HTERT RPE-1 (cell line): ENCODE data around the gene MAFG.

Experiments
- in situ Hi-C: fragments of 300-500 bp; cut with MboI; formaldehyde crosslinking; loops from 4 replicates; pipeline ENCODE4 v1.14.3; 2020; ENCODE audit warnings: low sequenced_read_pairs

MAFG gene

DNA sequence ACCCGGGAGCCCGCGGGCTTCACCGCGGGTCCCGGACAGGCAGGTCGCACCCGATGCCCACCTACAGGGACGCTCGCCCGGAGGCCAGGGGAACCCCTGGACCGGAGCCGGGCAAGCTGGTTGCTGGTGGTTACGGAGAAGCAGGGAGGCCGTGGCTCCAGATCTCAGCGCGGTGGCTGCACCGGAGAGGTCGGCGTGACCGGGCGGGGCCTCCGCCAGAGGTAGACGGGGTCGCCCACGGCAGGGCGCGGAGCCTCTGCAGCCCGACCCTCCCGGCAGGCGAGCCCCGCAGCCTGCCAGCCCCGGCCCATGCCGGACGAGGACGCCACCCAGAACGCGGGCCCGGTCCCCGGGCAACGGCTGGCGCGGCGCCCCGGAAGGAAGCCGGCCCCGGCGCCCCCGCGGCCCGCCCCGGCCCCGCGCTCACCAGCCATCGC, 16.7 kb downstream of the MAFG start:
- in situ Hi-C loops = no loop called here

DNA sequence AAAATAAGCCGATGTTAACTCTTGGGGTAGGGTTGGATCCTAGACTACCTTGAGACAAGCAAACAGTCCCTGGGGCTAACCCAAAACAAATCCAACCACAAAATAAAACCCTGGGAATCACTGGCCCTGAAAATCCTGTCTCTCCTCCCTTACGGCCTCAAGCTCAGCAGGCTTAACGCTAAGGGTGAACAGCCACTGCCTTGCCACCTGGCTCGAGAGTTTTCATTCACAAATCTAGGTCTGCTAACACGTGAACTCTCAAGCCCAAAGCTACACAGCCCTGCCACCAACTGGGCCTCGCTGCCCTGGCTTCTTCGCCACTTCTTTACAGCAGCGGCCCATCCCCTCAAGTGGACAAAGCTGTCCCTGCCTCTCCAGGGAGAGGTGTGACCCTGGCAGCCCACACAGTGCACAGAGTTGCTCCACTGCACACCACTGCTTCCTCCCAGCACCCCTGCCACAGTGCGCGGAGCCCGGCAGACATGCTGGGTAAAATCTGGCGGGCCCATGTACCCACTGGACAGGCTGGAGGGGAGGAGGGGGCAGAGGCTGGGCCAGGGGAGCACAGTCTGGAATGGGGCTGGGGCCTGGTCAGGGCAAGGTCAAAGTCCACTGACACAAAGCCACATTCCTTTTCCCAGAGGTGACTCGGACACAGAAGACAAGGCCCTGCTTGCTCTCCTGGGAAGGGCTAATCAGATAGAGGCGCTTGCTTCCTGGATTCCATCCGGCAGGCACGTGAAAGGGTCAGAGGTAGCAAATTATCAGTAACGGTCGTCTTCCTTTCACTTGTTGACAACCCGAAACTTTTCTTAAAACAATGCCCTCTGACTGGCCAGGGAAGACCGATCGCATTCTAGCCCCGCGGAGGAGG, 17.3 kb downstream of the MAFG start:
- in situ Hi-C loops = no loop called here

DNA sequence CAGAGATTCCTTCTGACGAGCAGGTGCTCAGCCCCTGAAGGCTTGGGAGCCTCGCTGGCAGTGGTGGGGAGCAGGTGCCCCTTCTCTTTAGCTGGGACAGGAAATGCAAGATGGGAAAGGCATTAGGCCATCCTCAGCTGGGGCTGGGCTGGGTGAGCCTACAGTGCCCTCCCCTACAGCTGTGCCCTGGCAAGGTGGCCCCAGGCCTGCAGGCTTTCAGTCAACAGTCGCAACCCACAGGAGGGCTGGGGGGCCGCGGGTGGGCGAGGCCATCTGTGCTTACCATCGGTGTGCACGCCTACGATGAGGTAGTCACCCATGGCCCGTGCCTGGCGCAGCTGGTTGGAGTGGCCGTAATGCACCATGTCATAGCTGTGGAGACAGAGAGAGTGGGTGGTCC, 18.3 kb downstream of the MAFG start:
- in situ Hi-C loops = no loop called here

DNA sequence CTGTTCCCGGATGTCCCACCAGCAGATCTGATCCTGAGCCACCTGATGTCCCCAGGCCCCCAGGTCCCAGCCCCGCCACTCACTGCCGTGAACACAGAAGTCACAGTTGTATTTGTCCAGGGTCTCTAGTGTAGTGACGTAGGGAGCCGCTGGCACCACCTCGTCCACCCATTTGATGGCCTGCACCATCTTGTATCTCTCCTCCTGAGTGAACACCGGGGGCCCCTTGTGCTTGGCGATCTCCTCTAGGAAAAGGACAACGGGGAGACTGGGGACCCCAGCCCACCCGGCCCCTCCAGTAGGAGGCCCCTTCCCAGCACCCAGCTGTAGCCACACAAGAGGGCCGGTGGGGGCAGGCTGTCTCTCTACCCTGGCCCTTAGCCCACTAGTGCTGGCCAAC, 18.7 kb downstream of the MAFG start:
- in situ Hi-C loops = no loop called here

DNA sequence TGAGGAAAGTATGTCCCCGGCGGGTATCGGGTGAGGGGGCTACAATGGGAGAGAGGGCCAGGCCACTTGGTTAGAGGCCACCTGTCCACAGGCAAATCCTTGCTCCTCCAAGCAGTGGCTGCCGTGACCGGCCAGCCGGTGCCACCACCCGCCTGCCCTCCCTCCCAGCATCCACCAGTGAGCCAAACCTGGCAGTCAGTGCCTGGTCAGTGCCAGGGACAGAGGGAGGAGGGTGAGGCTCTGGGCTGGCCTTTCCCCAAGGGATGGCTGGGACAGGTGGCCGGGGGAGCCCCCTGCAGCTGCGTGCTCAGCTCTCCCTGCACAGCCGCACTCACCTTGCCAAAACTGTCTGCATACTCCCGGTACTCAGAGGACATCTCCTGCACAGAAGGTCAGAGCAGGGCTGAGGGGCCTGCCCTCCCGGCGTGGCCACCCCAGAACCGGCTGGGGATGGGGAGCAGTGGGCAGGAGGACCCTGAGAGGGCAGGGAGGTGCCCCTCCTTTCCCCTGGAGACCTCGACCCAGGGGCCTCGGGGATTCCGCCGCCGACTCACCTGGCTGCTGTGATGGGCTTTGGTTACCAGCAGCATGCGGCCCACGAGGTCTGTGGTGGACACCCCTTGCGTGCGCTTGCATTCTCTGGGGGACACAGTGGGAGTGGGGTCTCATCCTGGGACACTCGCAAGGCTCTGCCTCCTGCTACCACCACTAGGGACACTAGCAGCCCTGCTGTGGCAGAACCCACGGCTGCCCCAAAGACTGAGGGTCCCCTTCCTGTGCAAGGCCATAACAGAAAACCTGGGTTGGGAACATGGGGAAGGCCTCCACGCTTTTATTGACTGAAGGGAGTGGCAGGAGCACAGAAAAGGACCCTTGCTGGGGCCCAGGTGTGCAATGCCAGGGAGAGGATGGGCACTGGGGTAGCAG, 20.1 kb downstream of the MAFG start:
- in situ Hi-C loops = no loop called here

DNA sequence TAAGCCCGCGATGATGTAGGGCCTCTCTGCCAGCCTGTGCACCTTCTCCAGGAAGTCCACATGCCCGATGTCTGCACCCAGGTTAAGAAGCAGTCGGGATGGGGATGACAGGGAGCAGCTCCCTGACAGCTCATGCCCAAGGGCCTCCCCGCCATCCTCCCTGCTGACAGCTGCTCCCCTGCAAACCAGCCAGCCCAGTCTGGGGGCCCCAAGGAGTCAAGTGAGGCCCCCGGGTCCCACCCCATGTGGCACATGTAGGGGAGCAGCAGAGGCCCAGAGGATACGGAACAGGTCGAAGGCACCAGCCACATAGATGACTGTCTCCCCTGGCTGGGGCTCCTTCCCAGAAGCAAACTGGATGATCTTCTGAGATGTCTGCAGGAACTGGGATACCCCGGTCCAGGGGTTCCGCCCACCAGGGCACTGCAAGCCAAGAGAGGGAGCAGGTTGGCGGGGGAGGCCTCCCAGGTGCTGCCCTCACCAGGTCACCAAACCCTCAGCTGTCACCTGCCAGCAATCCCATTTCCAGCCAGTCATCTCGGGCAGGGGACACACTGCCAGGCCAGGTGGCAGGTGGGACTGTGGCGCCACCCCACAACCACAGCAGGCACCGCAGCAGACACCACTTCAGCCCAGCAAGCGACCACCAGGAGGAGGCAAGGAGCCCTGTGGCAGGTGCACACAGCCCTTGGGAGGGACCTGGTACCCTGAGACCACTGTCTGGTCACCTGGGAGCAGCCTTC, 20.9 kb downstream of the MAFG start:
- in situ Hi-C loops = no loop called here

DNA sequence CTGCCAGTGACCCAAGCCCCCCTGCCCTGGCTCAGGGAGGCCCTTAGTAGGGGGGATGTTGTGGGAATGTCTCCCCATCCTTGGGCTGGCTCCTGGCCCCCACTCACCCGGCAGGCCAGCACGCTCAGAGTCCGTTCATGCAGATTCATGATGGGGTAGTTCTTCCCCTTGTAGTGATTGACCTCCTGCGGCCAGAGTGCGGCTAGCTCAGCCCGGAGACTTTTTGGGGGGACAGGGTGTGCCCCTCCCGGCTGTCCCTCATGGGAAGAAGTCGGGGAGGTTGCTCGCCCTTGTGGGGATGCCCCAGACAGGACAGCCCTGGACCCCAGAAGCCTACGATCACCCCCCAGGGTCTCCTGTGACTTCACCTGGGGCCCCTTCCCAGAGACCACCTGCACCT, 21.5 kb downstream of the MAFG start:
- in situ Hi-C loops = no loop called here

DNA sequence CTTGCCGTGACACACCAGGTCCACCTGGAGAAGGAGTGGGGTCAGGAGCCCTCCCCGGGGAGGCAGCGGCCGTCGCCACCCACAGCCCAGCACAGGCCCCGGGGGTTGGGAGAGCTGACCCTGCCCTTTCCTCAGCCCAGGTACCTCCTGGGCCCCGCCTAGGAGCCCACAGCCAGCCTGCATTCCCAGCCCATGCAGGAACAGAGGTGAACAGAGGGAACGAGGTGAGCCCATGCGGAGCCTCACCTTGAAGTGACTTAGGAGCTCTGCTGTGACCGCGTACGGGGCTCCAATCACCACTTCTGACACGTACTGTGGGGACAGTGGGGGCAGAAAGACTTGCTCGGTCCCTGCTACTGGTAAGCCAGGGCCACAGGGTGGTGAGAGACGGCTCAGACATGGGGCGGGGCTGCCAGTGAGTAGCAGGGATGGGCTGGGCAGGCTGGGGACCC, 22.1 kb downstream of the MAFG start:
- in situ Hi-C loops = no loop called here

DNA sequence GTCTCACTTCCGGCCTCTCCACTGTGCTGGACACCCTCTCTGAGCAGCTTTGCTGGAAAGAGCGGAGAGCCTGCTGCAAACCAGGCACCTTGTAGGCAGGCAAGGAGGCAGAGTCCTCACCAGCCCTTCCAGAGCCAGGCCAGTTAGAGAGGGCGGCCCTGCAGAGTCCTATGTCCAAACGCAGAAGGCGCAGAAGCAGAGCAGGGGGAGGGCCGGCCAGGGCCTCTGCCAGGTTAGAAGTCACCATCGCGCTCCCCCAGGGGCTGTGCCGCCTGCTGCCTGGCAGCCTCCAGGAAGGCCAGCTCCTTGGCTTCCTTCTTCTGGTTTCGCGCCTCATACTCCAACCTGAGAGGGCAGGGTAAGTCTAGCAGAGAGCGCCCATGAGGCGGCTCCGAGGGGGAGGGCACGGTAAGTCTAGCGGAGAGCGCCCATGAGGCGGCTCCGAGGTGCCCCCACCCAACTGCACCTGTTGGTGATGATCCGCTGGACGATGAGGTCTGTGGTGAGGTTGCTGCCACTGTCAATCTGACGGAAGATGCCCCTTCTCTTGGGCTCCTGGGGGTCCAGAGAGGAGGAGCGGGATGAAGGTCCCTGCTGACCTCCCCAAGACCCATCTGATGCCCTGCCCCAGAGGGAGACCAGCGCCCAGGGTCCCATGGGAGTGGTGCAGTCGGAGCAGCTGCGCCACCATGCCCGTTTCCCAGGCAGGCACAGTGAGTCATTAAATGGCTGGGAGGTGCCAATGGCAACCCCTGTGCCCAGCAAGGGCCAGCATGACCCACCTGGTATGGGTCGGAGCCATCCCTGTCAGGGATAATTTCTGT, 22.7 kb downstream of the MAFG start:
- in situ Hi-C loops = no loop called here

DNA sequence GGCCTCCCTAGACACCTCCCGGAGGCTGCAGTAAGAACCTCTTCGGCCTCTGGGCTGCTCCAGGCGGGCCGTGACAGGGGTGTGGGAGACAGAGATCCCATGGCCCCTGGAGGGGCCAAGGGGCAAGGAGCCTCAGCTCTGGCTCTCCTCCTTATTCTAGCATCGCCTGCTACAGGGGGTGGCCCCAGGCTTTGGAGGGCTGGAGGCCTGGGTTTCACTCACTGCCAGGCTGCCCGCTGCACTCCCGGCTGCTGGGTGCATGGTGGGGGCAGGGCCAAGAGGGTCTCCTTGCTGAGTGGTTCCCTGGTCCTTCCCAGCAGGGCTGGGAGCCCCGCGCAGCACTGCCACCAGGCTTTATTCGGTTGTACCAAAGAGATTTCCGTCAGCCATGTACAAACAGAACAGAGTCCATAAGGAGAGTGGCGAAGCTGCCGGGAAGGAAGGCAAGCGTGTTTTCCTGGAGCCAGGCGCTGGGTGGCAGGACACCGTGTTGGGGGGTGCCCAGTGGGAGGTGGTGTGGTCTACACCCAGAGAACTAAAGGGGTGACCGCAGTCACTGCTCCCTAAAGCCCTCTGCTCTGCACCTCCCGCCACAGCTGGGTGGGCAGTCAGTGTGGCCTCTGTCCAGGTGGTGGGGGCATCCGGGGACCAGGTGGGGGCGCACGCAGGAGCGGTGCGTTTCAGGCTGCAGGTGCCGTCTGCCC, 23.5 kb downstream of the MAFG start:
- in situ Hi-C loops = no loop called here

DNA sequence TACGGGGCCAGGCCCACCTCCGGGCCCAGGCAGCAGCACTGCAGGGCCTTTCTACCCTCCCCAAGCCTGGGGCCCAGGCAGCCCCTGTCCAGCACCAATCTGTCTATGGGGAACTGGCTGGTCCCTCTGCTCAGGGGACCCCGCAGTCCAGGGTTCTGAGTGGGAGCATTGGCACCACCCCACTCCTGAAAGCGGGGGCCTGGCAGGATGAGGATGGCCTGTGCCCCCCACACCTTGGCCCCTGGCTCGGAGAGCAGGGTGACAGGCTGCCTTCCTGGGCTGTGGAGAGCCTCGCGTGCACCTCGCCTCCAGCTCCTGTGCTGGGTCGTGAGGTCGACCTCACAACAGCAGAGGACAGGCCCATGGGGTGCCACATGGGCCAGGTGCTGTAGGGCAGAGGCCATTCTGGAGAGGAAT, 24.1 kb downstream of the MAFG start:
- in situ Hi-C loops = no loop called here

DNA sequence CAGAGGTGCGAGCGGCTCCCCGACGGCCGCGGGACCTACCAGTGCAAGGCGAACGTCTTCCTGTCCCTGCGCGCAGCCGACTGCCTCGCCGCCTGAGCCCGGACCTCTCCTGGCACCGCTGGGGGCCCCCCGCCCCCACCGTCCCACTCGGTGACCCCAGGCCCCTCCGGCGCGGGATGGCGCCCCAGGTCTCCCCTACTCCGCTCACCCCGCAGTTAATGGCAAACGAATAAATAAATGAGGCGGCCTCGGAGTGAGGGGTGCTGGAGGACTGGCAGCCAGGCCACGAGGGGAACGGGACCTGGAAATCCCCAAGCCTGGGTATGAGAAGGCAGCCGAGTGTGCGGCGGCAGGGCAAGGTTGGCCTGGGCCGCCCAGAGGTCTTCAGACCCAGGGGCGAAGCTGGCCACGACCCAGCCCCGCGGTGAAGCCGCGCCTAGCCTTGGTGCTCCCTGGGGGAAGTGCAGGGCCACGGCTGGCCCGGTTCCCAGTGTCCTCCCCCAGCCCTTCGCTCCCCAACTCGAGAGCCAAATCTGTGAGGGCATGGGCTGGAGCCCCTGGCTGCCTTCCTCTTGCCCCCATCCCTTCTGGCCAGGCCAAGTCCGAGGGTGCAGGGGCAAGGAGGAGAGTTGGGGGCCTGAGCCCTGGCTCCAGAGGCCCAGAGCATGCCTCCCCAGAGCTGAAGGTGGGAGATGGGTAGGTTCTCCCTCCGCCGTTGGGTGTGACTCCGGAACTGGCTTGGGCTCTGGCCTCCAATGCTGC, 24.7 kb downstream of the MAFG start:
- in situ Hi-C loops = no loop called here

DNA sequence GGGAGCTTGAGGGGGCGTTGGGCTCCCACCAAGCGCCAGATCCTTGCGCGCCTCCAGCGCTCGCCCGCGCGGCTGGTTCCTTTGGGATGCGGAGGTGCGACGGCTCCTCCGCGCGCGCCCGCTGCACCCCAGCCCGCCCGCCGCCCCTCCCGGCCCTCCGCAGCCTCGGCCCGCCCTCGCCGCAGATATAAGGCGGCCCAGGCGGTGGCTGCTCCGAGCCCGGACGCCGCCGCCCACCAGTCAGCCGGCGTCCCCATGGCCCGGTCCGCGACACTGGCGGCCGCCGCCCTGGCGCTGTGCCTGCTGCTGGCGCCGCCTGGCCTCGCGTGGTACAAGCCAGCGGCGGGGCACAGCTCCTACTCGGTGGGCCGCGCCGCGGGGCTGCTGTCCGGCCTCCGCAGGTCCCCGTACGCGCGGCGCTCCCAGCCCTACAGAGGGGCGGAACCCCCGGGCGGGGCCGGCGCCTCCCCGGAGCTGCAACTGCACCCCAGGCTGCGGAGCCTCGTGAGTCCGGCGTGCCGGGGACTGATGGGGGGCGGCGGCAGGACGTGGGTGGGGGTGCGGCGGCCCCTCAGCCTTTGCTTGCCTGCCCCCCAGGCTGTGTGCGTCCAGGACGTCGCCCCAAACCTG, 25.4 kb downstream of the MAFG start, which contains the start of gene NPB:
Gene NPB, plus strand, starts transcription at position 216 of the 630 bp plus-strand sequence. Its CDS starts 40 bp downstream, at position 256.
- in situ Hi-C loops = no loop called here

DNA sequence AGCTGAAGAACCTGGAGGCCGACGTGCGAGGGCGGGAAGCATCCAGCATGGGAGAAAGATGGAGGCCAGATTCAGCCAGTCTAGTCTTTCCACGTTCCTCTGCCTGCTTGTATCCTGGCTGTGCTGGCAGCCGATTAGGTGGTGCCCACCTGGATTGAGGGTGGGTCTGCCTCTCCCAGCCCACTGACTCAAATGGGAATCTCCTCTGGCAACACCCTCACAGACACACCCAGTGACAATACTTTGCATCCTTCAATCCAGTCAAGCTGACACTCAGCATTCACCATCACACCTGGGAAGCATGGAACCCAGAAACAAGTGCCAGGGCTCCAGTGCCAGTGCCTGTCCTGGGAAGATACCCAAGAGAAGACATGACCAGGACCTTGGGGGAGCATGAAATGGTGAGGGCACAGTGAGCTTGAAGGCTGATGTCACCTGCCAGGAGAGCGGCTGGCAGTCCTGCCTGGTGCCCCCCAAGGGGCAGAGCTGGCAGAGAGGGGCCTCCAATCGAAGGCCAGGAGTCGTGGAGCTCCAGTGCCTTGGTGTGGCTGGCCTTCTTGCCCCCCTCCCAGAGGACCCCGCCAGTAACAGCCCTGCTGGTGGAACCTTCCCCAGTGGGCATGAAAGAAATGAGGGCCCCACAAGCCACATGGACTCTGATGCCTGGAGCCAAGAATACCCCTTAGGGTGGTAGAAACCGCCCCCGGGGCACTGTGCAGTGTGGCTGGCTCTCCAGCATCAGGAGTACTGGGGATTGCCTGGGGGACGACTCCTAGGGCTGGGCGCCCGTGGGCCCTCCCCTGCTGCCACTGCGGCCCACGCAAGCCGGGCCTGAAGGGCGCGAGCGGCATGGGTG, 26.1 kb downstream of the MAFG start:
- in situ Hi-C loops = no loop called here

DNA sequence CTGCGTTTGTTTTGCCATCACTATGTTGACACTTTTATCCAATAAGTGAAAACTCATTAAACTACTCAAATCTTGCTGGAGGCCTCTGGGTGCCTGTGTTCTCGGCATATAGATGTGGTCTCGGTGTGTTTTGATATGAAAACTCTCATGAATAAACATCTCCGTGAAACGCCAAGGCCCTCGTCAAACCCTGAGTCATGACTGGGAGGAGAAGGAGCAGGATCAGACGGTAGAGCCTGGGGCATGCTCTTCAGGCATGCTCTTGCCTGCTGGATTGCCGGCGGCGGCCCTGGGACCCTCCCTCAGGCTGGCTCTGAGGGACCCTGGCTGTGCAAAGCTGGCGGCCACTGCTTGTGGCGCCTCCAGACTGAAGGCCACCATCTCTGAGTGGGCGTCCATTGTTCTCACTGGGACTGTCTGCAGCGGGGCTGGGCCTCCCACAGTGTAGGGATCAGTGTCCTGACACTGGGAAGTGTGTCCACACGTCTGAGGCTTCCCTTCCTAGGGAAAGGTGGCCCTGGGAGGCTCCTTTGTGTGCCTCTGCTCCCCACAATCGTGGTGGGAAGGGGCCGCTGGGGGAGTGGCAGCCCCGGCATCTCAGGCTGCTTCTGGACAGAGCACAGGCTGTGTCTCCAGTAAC, 27.2 kb downstream of the MAFG start:
- in situ Hi-C loops = no loop called here

DNA sequence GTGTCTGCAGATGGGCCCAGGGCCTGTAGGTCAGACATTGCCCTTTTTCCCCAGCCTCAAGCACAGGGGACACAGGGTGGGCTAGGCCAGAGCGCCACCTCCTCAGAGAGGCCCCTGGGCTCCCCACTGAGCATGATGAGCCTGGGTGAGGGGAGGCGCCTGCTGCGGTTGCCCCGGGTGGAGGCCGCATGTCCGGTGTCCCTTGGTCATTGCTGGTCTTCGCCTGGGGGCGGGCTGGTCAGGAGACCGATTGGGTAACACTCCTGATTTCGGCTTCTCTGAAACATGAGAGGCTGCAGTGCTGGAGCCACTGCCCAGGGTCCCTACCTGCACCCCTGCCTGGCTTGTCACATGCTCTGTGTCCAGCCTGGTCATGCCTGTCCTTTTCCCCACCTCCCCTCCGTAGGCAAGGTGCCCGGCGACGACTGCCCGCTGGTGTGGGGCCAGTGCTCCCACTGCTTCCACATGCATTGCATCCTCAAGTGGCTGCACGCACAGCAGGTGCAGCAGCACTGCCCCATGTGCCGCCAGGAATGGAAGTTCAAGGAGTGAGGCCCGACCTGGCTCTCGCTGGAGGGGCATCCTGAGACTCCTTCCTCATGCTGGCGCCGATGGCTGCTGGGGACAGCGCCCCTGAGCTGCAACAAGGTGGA, 27.9 kb downstream of the MAFG start:
- in situ Hi-C loops = no loop called here
